H1 (cell line): ENCODE measurements around the gene NCOA1. TPM values are rescaled to one million over a fixed set of nuclear protein-coding genes. Genes with fewer than 3 reads are reported as not detected.

Experiments
- CTCF ChIA-PET: fragments of 300-600 bp; sonication (Branson Sonifier 250); formaldehyde crosslinking; loops from one replicate; lab custom pipeline; 2021; ENCODE audit not compliant: partially characterized antibody; lab: Charles Lee
- POLR2A ChIA-PET: fragments of 300-600 bp; sonication (Branson Sonifier 250); formaldehyde crosslinking; loops from one replicate; lab custom pipeline; 2021; ENCODE audit warnings: inconsistent platforms; ENCODE audit not compliant: partially characterized antibody; lab: Charles Lee
- DNase-seq, 2 experiments: peaks; one replicate each; pipeline versions ENCODE4 v3.0.0 to v3.0.0-alpha.2; 2010 to 2022; ENCODE audit warnings: low spot score in 2 of 2, low read depth in 1 of 2, mixed read lengths in 1 of 2
- FAIRE-seq: peaks from 2 replicates; lab custom pipeline; 2011; peaks lifted over from hg19 to GRCh38; lab: Jason Lieb, UNC
- H2AFZ ChIP-seq: 2 replicates; pipeline ENCODE4 v1.8.1; 2012; ENCODE audit warnings: low read length, inconsistent platforms
- H2AK5ac ChIP-seq: 2 replicates; pipeline ENCODE4 v1.6.1; 2013; ENCODE audit warnings: low read depth, low read length
- H2BK120ac ChIP-seq: replicated peaks from 2 replicates; pipeline ENCODE3; 2013; ENCODE audit warnings: low read depth, low read length, inconsistent platforms
- H2BK12ac ChIP-seq: 2 replicates; pipeline ENCODE4 v1.6.1; 2013; ENCODE audit warnings: low read depth, low read length
- H2BK15ac ChIP-seq: 2 replicates; pipeline ENCODE4 v1.6.1; 2013; ENCODE audit warnings: low read length
- H2BK20ac ChIP-seq: 2 replicates; pipeline ENCODE4 v1.6.1; 2013; ENCODE audit warnings: low read length
- H2BK5ac ChIP-seq: 2 replicates; pipeline ENCODE4 v1.6.1; 2013; ENCODE audit warnings: low read depth, low read length
- H3K14ac ChIP-seq: 2 replicates; pipeline ENCODE4 v1.6.1; 2013; ENCODE audit warnings: inconsistent platforms; ENCODE audit not compliant: insufficient read length
- H3K18ac ChIP-seq: 2 replicates; pipeline ENCODE4 v1.6.1; 2013; ENCODE audit warnings: low read length; ENCODE audit errors: extremely low read depth
- H3K23ac ChIP-seq: 2 replicates; pipeline ENCODE4 v1.6.1; 2013; ENCODE audit warnings: inconsistent platforms; ENCODE audit not compliant: insufficient read length
- H3K23me2 ChIP-seq: 2 replicates; pipeline ENCODE4 v1.6.1; 2013; ENCODE audit warnings: low read depth, low read length
- H3K27ac ChIP-seq: 2 replicates; pipeline ENCODE4 v1.6.1; 2011; ENCODE audit warnings: low read depth, low read length, inconsistent platforms
- H3K27me3 ChIP-seq, 4 experiments: replicated peaks in 1 of 4; 1 replicate in 1 of 4; 2 replicates in 3 of 4; pipeline versions ENCODE4 v1.6.1 to v1.8.1; 2011 to 2013; ENCODE audit warnings: low read length in 3 of 4, mild to moderate bottlenecking in 3 of 4, inconsistent platforms in 2 of 4, mixed read lengths in 2 of 4, moderate library complexity in 1 of 4; ENCODE audit not compliant: control insufficient read depth in 3 of 4, insufficient read depth in 3 of 4; ENCODE audit errors: extremely low read depth in 1 of 4
- H3K36me3 ChIP-seq, 4 experiments: 2 replicates each; pipeline versions ENCODE4 v1.6.1 to v1.8.1; 2011 to 2013; ENCODE audit warnings: mild to moderate bottlenecking in 4 of 4, low read length in 3 of 4, moderate library complexity in 2 of 4, control low read depth in 1 of 4, inconsistent platforms in 1 of 4; ENCODE audit not compliant: insufficient read depth in 4 of 4, control insufficient read depth in 2 of 4
- H3K4ac ChIP-seq: replicated peaks from 2 replicates; pipeline ENCODE3; 2013; ENCODE audit warnings: low read length, low read depth, mixed read lengths, inconsistent platforms; ENCODE audit not compliant: insufficient read length
- H3K4me1 ChIP-seq, 4 experiments: replicated peaks in 1 of 4; 1 replicate in 1 of 4; 2 replicates in 3 of 4; pipeline versions ENCODE4 v1.6.1 to v1.8.1; 2011 to 2013; ENCODE audit warnings: low read length in 3 of 4, inconsistent platforms in 2 of 4, mixed read lengths in 1 of 4; ENCODE audit not compliant: insufficient read depth in 4 of 4, control insufficient read depth in 3 of 4
- H3K4me2 ChIP-seq, 2 experiments: 2 replicates each; pipeline versions ENCODE4 v1.6.1 to v1.8.1; 2011 to 2013; ENCODE audit warnings: low read depth in 2 of 2, low read length in 2 of 2, control low read depth in 1 of 2, inconsistent platforms in 1 of 2, mild to moderate bottlenecking in 1 of 2; ENCODE audit not compliant: insufficient read depth in 1 of 2
- H3K4me3 ChIP-seq, 4 experiments: fragments of 200-600, 300-600 bp in 1 of 4; sonication (generic), shearing (Covaris generic), sonication (Bioruptor Twin) in 1 of 4; 2 replicates each; pipeline versions ENCODE4 v1.5.1 to v1.8.1; 2011 to 2016; ENCODE audit warnings: low read length in 4 of 4, low read depth in 3 of 4, control low read depth in 2 of 4, inconsistent platforms in 2 of 4, mild to moderate bottlenecking in 2 of 4, mixed read lengths in 1 of 4, moderate library complexity in 1 of 4; ENCODE audit not compliant: insufficient read depth in 2 of 4; ENCODE audit errors: extremely low read depth in 1 of 4
- H3K56ac ChIP-seq: replicated peaks from 2 replicates; pipeline ENCODE3; 2013; ENCODE audit warnings: low read depth, mild to moderate bottlenecking, mixed read lengths, low read length, inconsistent platforms; ENCODE audit not compliant: insufficient read length
- H3K79me1 ChIP-seq: 2 replicates; pipeline ENCODE4 v1.6.1; 2013; ENCODE audit warnings: low read depth, low read length, control low read depth
- H3K79me2 ChIP-seq, 2 experiments: 2 replicates each; pipeline versions ENCODE4 v1.6.1 to v1.8.1; 2012 to 2013; ENCODE audit warnings: low read length in 2 of 2, mild to moderate bottlenecking in 2 of 2, inconsistent platforms in 1 of 2; ENCODE audit not compliant: insufficient read depth in 2 of 2, control insufficient read depth in 1 of 2
- H3K9ac ChIP-seq, 4 experiments: replicated peaks in 1 of 4; 1 replicate in 1 of 4; 2 replicates in 3 of 4; pipeline versions ENCODE4 v1.6.1 to v1.8.1; 2011 to 2013; ENCODE audit warnings: low read depth in 3 of 4, low read length in 3 of 4, control low read depth in 2 of 4, mild to moderate bottlenecking in 2 of 4, moderate library complexity in 2 of 4, inconsistent platforms in 1 of 4; ENCODE audit errors: extremely low read depth in 1 of 4
- H3K9me3 ChIP-seq, 2 experiments: 2 replicates each; pipeline versions ENCODE4 v1.6.1 to v1.8.1; 2012 to 2013; ENCODE audit warnings: mild to moderate bottlenecking in 2 of 2, moderate library complexity in 2 of 2, control low read depth in 1 of 2, inconsistent platforms in 1 of 2, low read depth in 1 of 2, low read length in 1 of 2, mixed read lengths in 1 of 2; ENCODE audit not compliant: insufficient read depth in 2 of 2
- H4K20me1 ChIP-seq, 2 experiments: replicated peaks in 1 of 2; 2 replicates each; pipeline versions ENCODE3 to v1.8.1; 2011 to 2013; ENCODE audit warnings: inconsistent platforms in 2 of 2, low read length in 2 of 2, mild to moderate bottlenecking in 1 of 2; ENCODE audit not compliant: insufficient read depth in 2 of 2, control insufficient read depth in 1 of 2
- H4K5ac ChIP-seq: 2 replicates; pipeline ENCODE4 v1.6.1; 2013; ENCODE audit warnings: low read length, low read depth, mixed read lengths, inconsistent platforms; ENCODE audit not compliant: insufficient read length
- H4K8ac ChIP-seq: 2 replicates; pipeline ENCODE4 v1.8.0; 2013; ENCODE audit warnings: mild to moderate bottlenecking, moderate library complexity, low read length, inconsistent platforms; ENCODE audit not compliant: insufficient read depth; ENCODE audit errors: extremely low read depth
- H4K91ac ChIP-seq: replicated peaks from 2 replicates; pipeline ENCODE3; 2013; ENCODE audit warnings: low read length, mixed read lengths, inconsistent platforms; ENCODE audit not compliant: insufficient read length
- HDAC6 ChIP-seq: IDR thresholded peaks from one replicate; pipeline ENCODE4 v1.7.1; 2012; ENCODE audit warnings: low read depth, mild to moderate bottlenecking, inconsistent platforms, low read length, moderate library complexity
- KDM1A ChIP-seq: fragments of 200-600, 300-600 bp; sonication (generic); IDR thresholded peaks from 2 replicates; pipeline ENCODE4 v1.7.1; 2016; ENCODE audit warnings: mild to moderate bottlenecking, low read length, borderline replicate concordance
- SIN3A ChIP-seq, 2 experiments: IDR thresholded peaks in 1 of 2; conservative IDR thresholded peaks in 1 of 2; 2 replicates each; pipeline ENCODE4 v1.6.1; 2011 to 2012; ENCODE audit warnings: low read length in 2 of 2, improper control_type of control experiment in 1 of 2, low read depth in 1 of 2, mild to moderate bottlenecking in 1 of 2
- WGBS, 2 experiments: shearing (Covaris generic) in 1 of 2; methylation state at CpG; one replicate each; pipeline versions ENCODE4 v1.1.6 to v1.1.7; 2013 to 2015; ENCODE audit warnings: low lambda C conversion rate in 2 of 2, mixed read lengths in 2 of 2, inconsistent platforms in 1 of 2, low coverage in 1 of 2, missing lambda C conversion rate in 1 of 2; ENCODE audit not compliant: insufficient replicate concordance in 2 of 2, insufficient coverage in 1 of 2, insufficient read length in 1 of 2; ENCODE audit errors: extremely low coverage in 1 of 2, missing lambda C conversion rate in 1 of 2; 5-methylcytosine and 5-hydroxymethylcytosine counted together
- polyA plus RNA-seq, 7 experiments: library from polyadenylated mRNA; depleted of rRNA in 3 of 7; stranded (reverse) in 5 of 7; unstranded in 2 of 7; fragments of >200 nt in 5 of 7; fragments of 200-250 nt in 2 of 7; gene quantifications; 1 replicate in 5 of 7; 2 replicates in 1 of 7; 4 replicates in 1 of 7; pipeline versions ENCODE4 v1.2.1 to v1.2.3, GENCODE V29; 2011 to 2013; ENCODE audit warnings: missing spikeins in 2 of 7, mixed read lengths in 2 of 7
- total RNA-seq: library from RNA; stranded (reverse); fragmentation: NEBNext Ultra II Directional; extraction: Animal tissue kit (Norgen Biotek cat#: 25700); gene quantifications from 2 replicates; pipeline ENCODE4 v1.2.1, GENCODE V29; 2021

NCOA1 gene
- total and polyA plus RNA-seq, 2 of the 8 experiments (the other 6 are each of a cell fraction or from before 2014, with no cell fraction given) = 12.8 to 17.9 TPM

GRCh38 chr2:24480245-24480644 is 10.8 kb upstream of the NCOA1 start:
- Histone ChIP-seq H3K4ac (no peak overlapping the region), H3K27me3 (no peaks in the 10 kb centered on the region), H3K18ac (no peak overlapping the region), H3K4me2 (no peak overlapping the region), H4K5ac (no peak overlapping the region), H3K23ac (no peak overlapping the region), H3K56ac (no peak overlapping the region), H3K9me3 (peaks cover 3 to 5% of the 10 kb centered on the region in 2 experiments; a peak in 2 of 4 replicates), H3K36me3 (no peaks in the 10 kb centered on the region), H4K91ac (no peak overlapping the region), H3K14ac (no peak overlapping the region), H2AK5ac (no peak overlapping the region), H2BK20ac (no peak overlapping the region), H2AFZ (no peak overlapping the region), H3K4me1 (no peaks in the 10 kb centered on the region; a peak in 2 of 7 replicates), H2BK12ac (no peak overlapping the region), H3K4me3 (no peak overlapping the region), H3K23me2 (no peaks in the 10 kb centered on the region), H2BK5ac (no peak overlapping the region), H3K79me2 (no peaks in the 10 kb centered on the region), H3K27ac (no peak overlapping the region), H4K20me1 (no peaks in the 10 kb centered on the region), H2BK15ac (no peak overlapping the region), H3K79me1 (no peaks in the 10 kb centered on the region), H3K9ac (no peak overlapping the region), H4K8ac (no peak overlapping the region), H2BK120ac (no peak overlapping the region)
- ChIA-PET CTCF (no interaction called here), POLR2A (no interaction called here)
- FAIRE-seq (no peak), DNase-seq (no peak)
- WGBS, 2 experiments = 93% methylated on average over 4 of the region's 4 CpGs; no CpG with 5 or more reads in 1 of the 2 experiments
- TF ChIP-seq SIN3A (conservative IDR thresholded peaks at IDR 0.05 in 1 of 2, IDR thresholded peaks at IDR 0.05 in 1 of 2; ENCODE audit: low read depth in 1 of 2, low read length in 2 of 2) (no peak), HDAC6 (no peak), KDM1A (peak; percentile 95)
